ENCODE data around the gene CA5A.
"Not testable (repeated sequence)": the region's sequence is repeated elsewhere in the genome, so short reads cannot be mapped to it uniquely, and the experiment has no call there.

DNA sequence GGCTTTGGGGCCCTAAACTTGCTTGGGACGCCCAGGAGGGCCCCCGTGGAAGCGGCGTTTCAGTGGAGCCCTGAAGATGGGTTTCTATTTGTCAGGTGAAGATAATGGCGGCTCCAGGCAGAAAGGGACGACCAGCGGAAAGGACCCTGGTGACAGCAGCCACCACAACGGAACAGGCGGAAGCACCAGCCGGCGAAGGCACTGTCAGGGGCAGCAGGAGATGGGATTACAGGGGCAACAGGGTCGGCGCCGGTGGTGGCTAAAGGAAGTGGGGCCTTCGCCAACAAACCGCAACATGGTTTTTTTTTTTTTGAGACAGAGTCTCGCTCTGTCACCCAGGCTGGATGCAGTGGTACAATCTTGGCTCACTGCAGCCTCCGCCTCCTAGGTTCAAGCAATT is 23.6 kb downstream of the CA5A start:
- TF ChIP-seq GTF2F1 (IDR thresholded peaks at IDR 0.05; ENCODE audit: low read depth, low read length); ZNF133 (CRISPR knock-in tag; IDR thresholded peaks at IDR 0.05); GABPA (tag; conservative IDR thresholded peaks at IDR 0.05; ENCODE audit: low read depth); TRIM28 (IDR thresholded peaks at IDR 0.05); MCM3 (IDR thresholded peaks at IDR 0.05); ZNF695 (CRISPR knock-in tag; IDR thresholded peaks at IDR 0.05); KAT2B (IDR thresholded peaks at IDR 0.05; ENCODE audit: low read depth, low read length); CBX5 (IDR thresholded peaks at IDR 0.05; ENCODE audit: borderline replicate concordance, low read depth): not testable (repeated sequence)
- TF ChIP-seq, protein P1, sequence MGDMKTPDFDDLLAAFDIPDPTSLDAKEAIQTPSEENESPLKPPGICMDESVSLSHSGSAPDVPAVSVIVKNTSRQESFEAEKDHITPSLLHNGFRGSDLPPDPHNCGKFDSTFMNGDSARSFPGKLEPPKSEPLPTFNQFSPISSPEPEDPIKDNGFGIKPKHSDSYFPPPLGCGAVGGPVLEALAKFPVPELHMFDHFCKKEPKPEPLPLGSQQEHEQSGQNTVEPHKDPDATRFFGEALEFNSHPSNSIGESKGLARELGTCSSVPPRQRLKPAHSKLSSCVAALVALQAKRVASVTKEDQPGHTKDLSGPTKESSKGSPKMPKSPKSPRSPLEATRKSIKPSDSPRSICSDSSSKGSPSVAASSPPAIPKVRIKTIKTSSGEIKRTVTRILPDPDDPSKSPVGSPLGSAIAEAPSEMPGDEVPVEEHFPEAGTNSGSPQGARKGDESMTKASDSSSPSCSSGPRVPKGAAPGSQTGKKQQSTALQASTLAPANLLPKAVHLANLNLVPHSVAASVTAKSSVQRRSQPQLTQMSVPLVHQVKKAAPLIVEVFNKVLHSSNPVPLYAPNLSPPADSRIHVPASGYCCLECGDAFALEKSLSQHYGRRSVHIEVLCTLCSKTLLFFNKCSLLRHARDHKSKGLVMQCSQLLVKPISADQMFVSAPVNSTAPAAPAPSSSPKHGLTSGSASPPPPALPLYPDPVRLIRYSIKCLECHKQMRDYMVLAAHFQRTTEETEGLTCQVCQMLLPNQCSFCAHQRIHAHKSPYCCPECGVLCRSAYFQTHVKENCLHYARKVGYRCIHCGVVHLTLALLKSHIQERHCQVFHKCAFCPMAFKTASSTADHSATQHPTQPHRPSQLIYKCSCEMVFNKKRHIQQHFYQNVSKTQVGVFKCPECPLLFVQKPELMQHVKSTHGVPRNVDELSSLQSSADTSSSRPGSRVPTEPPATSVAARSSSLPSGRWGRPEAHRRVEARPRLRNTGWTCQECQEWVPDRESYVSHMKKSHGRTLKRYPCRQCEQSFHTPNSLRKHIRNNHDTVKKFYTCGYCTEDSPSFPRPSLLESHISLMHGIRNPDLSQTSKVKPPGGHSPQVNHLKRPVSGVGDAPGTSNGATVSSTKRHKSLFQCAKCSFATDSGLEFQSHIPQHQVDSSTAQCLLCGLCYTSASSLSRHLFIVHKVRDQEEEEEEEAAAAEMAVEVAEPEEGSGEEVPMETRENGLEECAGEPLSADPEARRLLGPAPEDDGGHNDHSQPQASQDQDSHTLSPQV (IDR thresholded peaks at IDR 0.05) = not testable (repeated sequence)
- TF ChIP-seq, protein P2, sequence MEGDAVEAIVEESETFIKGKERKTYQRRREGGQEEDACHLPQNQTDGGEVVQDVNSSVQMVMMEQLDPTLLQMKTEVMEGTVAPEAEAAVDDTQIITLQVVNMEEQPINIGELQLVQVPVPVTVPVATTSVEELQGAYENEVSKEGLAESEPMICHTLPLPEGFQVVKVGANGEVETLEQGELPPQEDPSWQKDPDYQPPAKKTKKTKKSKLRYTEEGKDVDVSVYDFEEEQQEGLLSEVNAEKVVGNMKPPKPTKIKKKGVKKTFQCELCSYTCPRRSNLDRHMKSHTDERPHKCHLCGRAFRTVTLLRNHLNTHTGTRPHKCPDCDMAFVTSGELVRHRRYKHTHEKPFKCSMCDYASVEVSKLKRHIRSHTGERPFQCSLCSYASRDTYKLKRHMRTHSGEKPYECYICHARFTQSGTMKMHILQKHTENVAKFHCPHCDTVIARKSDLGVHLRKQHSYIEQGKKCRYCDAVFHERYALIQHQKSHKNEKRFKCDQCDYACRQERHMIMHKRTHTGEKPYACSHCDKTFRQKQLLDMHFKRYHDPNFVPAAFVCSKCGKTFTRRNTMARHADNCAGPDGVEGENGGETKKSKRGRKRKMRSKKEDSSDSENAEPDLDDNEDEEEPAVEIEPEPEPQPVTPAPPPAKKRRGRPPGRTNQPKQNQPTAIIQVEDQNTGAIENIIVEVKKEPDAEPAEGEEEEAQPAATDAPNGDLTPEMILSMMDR (IDR thresholded peaks at IDR 0.05 in 2 of 3, conservative IDR thresholded peaks at IDR 0.05 in 1 of 3; ENCODE audit: insufficient read depth in 2 of 3, low read depth in 1 of 3, low read length in 3 of 3) = not testable (repeated sequence)

All from K562 (cell line).